DND-41 (cell line): ENCODE data around the gene GLOD5.

Experiments
- ATAC-seq: fragments of 200-7000 bp; cut with Tn5 transposase; 3 replicates; pipeline ENCODE4 v1.9.1; 2021; ENCODE audit warnings: low read depth; ENCODE audit not compliant: insufficient read depth
- DNase-seq: peaks from one replicate; pipeline ENCODE4 v3.0.0-alpha.2; 2020
- H2AFZ ChIP-seq: 2 replicates; pipeline ENCODE4 v1.6.0; 2012; ENCODE audit warnings: low read depth, low read length
- H3K27ac ChIP-seq: 2 replicates; pipeline ENCODE4 v1.5.1; 2012; ENCODE audit warnings: low read length, inconsistent platforms
- H3K27me3 ChIP-seq: fragments of 200-600 bp; sonication (generic); 2 replicates; pipeline ENCODE4 v1.6.0; 2012; ENCODE audit warnings: low read length, mild to moderate bottlenecking, inconsistent platforms; ENCODE audit not compliant: insufficient read depth, poor library complexity
- H3K36me3 ChIP-seq: 2 replicates; pipeline ENCODE4 v1.5.1; 2012; ENCODE audit warnings: low read length, inconsistent platforms; ENCODE audit not compliant: insufficient read depth
- H3K4me1 ChIP-seq: 2 replicates; pipeline ENCODE4 v1.5.1; 2012; ENCODE audit warnings: mild to moderate bottlenecking, low read length; ENCODE audit not compliant: insufficient read depth
- H3K4me2 ChIP-seq: 2 replicates; pipeline ENCODE4 v1.6.0; 2012; ENCODE audit warnings: mild to moderate bottlenecking, moderate library complexity, low read length, inconsistent platforms; ENCODE audit not compliant: insufficient read depth
- H3K4me3 ChIP-seq, 2 experiments: fragments of 200-600 bp in 1 of 2; shearing (Covaris generic) in 1 of 2; 2 replicates each; pipeline ENCODE4 v1.5.1; 2012 to 2016; ENCODE audit warnings: inconsistent platforms in 2 of 2, low read length in 2 of 2, mild to moderate bottlenecking in 2 of 2, low read depth in 1 of 2, moderate library complexity in 1 of 2
- H3K79me2 ChIP-seq: 2 replicates; pipeline ENCODE4 v1.6.0; 2012; ENCODE audit warnings: low read length, inconsistent platforms; ENCODE audit not compliant: insufficient read depth
- H3K9ac ChIP-seq: 2 replicates; pipeline ENCODE4 v1.6.0; 2012; ENCODE audit warnings: low read depth, mild to moderate bottlenecking, inconsistent platforms, low read length, moderate library complexity
- H3K9me3 ChIP-seq: 2 replicates; pipeline ENCODE4 v1.5.1; 2012; ENCODE audit warnings: low read length, moderate library complexity, mild to moderate bottlenecking, inconsistent platforms; ENCODE audit not compliant: insufficient read depth, severe bottlenecking
- H4K20me1 ChIP-seq: 2 replicates; pipeline ENCODE4 v1.6.0; 2012; ENCODE audit warnings: low read length; ENCODE audit not compliant: insufficient read depth
- CTCF ChIP-seq: IDR thresholded peaks from 2 replicates; pipeline ENCODE4 v1.5.1; 2012; ENCODE audit warnings: borderline replicate concordance, low read length, moderate library complexity, mild to moderate bottlenecking; ENCODE audit not compliant: poor library complexity, severe bottlenecking; ENCODE audit errors: extremely low read depth
- EZH2 ChIP-seq: IDR thresholded peaks from 3 replicates; pipeline ENCODE4 v1.6.1; 2012; ENCODE audit warnings: borderline replicate concordance, low read depth, mild to moderate bottlenecking, moderate library complexity, low read length, inconsistent platforms; ENCODE audit not compliant: severe bottlenecking

GLOD5 gene

GRCh38 chrX:48789366-48790220, 28.0 kb downstream of the GLOD5 start:
- DNase-seq (no peak), ATAC-seq (no peak)
- no peak overlapping the region for H3K27ac ChIP-seq

GRCh38 chrX:48790477-48790876, 28.9 kb downstream of the GLOD5 start:
- Histone ChIP-seq H3K9me3 (no peaks in the 10 kb centered on the region), H3K27ac (no peak overlapping the region), H2AFZ (no peak overlapping the region), H3K4me1 (no peaks in the 10 kb centered on the region), H4K20me1 (no peaks in the 10 kb centered on the region), H3K4me2 (no peak overlapping the region), H3K27me3 (no peaks in the 10 kb centered on the region), H3K79me2 (no peaks in the 10 kb centered on the region), H3K36me3 (no peaks in the 10 kb centered on the region), H3K4me3 (no peak overlapping the region), H3K9ac (no peak overlapping the region)
- TF ChIP-seq EZH2 (no peak), CTCF (no peak)
- DNase-seq: no peak
- no peak for ATAC-seq

More at GRCh38 chrX:48789366-48790220, 28.0 kb downstream of the GLOD5 start:
- H3K9ac ChIP-seq: no peak overlapping the region
- H3K79me2 ChIP-seq: no peaks in the 10 kb centered on the region
- H4K20me1 ChIP-seq: no peaks in the 10 kb centered on the region
- H3K4me1 ChIP-seq: no peaks in the 10 kb centered on the region
- H3K36me3 ChIP-seq: no peaks in the 10 kb centered on the region
- H2AFZ ChIP-seq: no peak overlapping the region
- TF ChIP-seq CTCF (no peak), EZH2 (no peak)
- H3K27me3 ChIP-seq: no peaks in the 10 kb centered on the region
- H3K4me2 ChIP-seq: no peak overlapping the region
- no peak overlapping the region for H3K4me3 ChIP-seq
- H3K9me3 ChIP-seq: no peaks in the 10 kb centered on the region

- Histone ChIP-seq H3K4me3 (no peak overlapping the region), H3K9ac (no peak overlapping the region), H3K9me3 (no peaks in the 10 kb centered on the region), H3K27ac (no peak overlapping the region), H2AFZ (no peak overlapping the region), H4K20me1 (no peaks in the 10 kb centered on the region), H3K79me2 (no peaks in the 10 kb centered on the region), H3K36me3 (no peaks in the 10 kb centered on the region), H3K27me3 (no peaks in the 10 kb centered on the region), H3K4me2 (no peak overlapping the region), H3K4me1 (no peaks in the 10 kb centered on the region)
- ATAC-seq (no peak), DNase-seq (no peak)
- TF ChIP-seq EZH2 (no peak), CTCF (no peak)
Measured at GRCh38 chrX:48791063-48791820, 29.7 kb downstream of the GLOD5 start.
